Measurements from ENCODE around the gene ERAP2.

ERAP2 gene

GRCh38 chr5:96896806-96897205, 20.5 kb downstream of the ERAP2 start:
- H3K18ac ChIP-seq (ENCODE audit: low read length): no peak overlapping the region
- no peaks in the 10 kb centered on the region for H3K36me3 ChIP-seq (replicated peaks in 1 of 2; ENCODE audit: control insufficient read depth in 2 of 2, insufficient read depth in 2 of 2, low read length in 2 of 2)
- H2BK12ac ChIP-seq (ENCODE audit: low read length): no peak overlapping the region
- H2BK15ac ChIP-seq (ENCODE audit: low read length): no peak overlapping the region
- no peak overlapping the region for H2BK5ac ChIP-seq (ENCODE audit: low read length)
- no peaks in the 10 kb centered on the region for H3K9me3 ChIP-seq (replicated peaks in 1 of 2; ENCODE audit: control insufficient read depth in 2 of 2, insufficient read depth in 1 of 2, low read depth in 1 of 2, low read length in 2 of 2)
- no peak overlapping the region for H3K9ac ChIP-seq (ENCODE audit: low read depth, low read length, poor library complexity)
- no peak overlapping the region for H3K4me2 ChIP-seq (ENCODE audit: insufficient read depth, low read length, poor library complexity, severe bottlenecking)
- no peak for DNase-seq (ENCODE audit: low spot score)
- H3K4ac ChIP-seq (ENCODE audit: low read length): no peak overlapping the region
- no peak overlapping the region for H2AK5ac ChIP-seq (ENCODE audit: low read depth, low read length)
- no peak overlapping the region for H4K91ac ChIP-seq (ENCODE audit: low read depth, low read length, poor library complexity)
- H3K27ac ChIP-seq (replicated peaks; ENCODE audit: low read length): no peak overlapping the region
- no peak overlapping the region for H2BK120ac ChIP-seq (ENCODE audit: low read depth, low read length)
- no peaks in the 10 kb centered on the region for H3K4me1 ChIP-seq (ENCODE audit: control insufficient read depth in 2 of 2, insufficient read depth in 1 of 2, low read depth in 1 of 2, low read length in 2 of 2)
- no peak overlapping the region for H2AFZ ChIP-seq (ENCODE audit: low read length)
- H3K14ac ChIP-seq (ENCODE audit: low read length): no peak overlapping the region
- no CpG with 5 or more reads among the region's 3 CpGs for WGBS, 2 donors (ENCODE audit: extremely low coverage in 2 of 2, insufficient read length in 2 of 2, insufficient replicate concordance in 1 of 2)
- no peak overlapping the region for H3K4me3 ChIP-seq (ENCODE audit: low read length in 2 of 2)
- no peak overlapping the region for H3K23ac ChIP-seq (ENCODE audit: low read depth, low read length, poor library complexity)
- H3K79me1 ChIP-seq (ENCODE audit: low read depth, low read length): no peaks in the 10 kb centered on the region
- no peak overlapping the region for H4K8ac ChIP-seq (ENCODE audit: low read depth, low read length)
- no peaks in the 10 kb centered on the region for H3K27me3 ChIP-seq (ENCODE audit: control insufficient read depth in 3 of 3, insufficient read depth in 3 of 3, low read depth in 1 of 3, low read length in 3 of 3)

DNA sequence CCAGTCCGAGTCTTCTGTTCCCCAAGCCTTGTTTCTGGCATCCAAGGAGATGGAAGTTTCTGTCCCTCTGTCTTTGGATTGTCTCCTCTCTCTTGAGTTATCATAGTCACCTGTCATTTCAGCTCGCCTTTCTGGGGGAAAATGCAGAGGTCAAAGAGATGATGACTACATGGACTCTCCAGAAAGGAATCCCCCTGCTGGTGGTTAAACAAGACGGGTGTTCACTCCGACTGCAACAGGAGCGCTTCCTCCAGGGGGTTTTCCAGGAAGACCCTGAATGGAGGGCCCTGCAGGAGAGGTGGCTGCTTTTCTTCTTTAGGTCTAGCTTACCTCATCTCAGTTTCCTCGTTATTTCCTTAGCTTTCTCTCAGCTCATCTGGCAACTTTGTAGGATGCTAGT, 25.1 kb downstream of the ERAP2 start:
- Histone ChIP-seq H3K36me3 (replicated peaks in 1 of 2; ENCODE audit: control insufficient read depth in 2 of 2, insufficient read depth in 2 of 2, low read length in 2 of 2) (no peaks in the 10 kb centered on the region), H3K23ac (ENCODE audit: low read depth, low read length, poor library complexity) (no peak overlapping the region), H4K91ac (ENCODE audit: low read depth, low read length, poor library complexity) (no peak overlapping the region), H2BK5ac (ENCODE audit: low read length) (no peak overlapping the region), H2BK15ac (ENCODE audit: low read length) (no peak overlapping the region), H3K4ac (ENCODE audit: low read length) (no peak overlapping the region), H3K18ac (ENCODE audit: low read length) (no peak overlapping the region), H2AK5ac (ENCODE audit: low read depth, low read length) (no peak overlapping the region), H3K4me1 (ENCODE audit: control insufficient read depth in 2 of 2, insufficient read depth in 1 of 2, low read depth in 1 of 2, low read length in 2 of 2) (no peaks in the 10 kb centered on the region), H2BK12ac (ENCODE audit: low read length) (no peak overlapping the region), H3K9ac (ENCODE audit: low read depth, low read length, poor library complexity) (no peak overlapping the region), H3K4me3 (ENCODE audit: low read length in 2 of 2) (no peak overlapping the region), H3K4me2 (ENCODE audit: insufficient read depth, low read length, poor library complexity, severe bottlenecking) (no peak overlapping the region), H3K27ac (replicated peaks; ENCODE audit: low read length) (no peak overlapping the region), H3K27me3 (ENCODE audit: control insufficient read depth in 3 of 3, insufficient read depth in 3 of 3, low read depth in 1 of 3, low read length in 3 of 3) (no peaks in the 10 kb centered on the region), H4K8ac (ENCODE audit: low read depth, low read length) (no peak overlapping the region), H2BK120ac (ENCODE audit: low read depth, low read length) (no peak overlapping the region), H3K14ac (ENCODE audit: low read length) (no peak overlapping the region), H3K79me1 (ENCODE audit: low read depth, low read length) (no peaks in the 10 kb centered on the region), H3K9me3 (replicated peaks in 1 of 2; ENCODE audit: control insufficient read depth in 2 of 2, insufficient read depth in 1 of 2, low read depth in 1 of 2, low read length in 2 of 2) (no peaks in the 10 kb centered on the region), H2AFZ (ENCODE audit: low read length) (no peak overlapping the region)
- DNase-seq (ENCODE audit: low spot score): no peak
- WGBS, 2 donors (ENCODE audit: extremely low coverage in 2 of 2, insufficient read length in 2 of 2, insufficient replicate concordance in 1 of 2): no CpG with 5 or more reads among the region's 6 CpGs

DNA sequence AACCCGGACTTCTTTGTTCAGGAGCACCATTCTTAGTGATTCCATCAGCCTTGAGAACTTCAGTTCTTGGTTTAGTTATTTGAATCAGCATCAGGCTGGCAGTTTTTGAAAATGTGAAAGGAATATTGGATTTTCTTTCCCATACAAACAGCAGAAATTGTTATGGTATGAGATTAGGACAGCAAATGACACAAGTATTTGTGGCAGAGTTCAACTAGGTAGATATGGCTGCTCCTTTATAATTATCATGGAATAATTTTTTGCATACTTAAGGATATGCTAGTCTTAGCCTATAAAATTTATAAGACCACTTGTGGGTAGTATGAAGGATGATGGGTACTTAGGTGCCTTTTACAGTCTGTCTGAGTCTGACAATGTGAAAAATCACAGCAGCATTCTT, 25.5 kb downstream of the ERAP2 start:
- Histone ChIP-seq H3K36me3 (replicated peaks in 1 of 2; ENCODE audit: control insufficient read depth in 2 of 2, insufficient read depth in 2 of 2, low read length in 2 of 2) (no peaks in the 10 kb centered on the region), H4K8ac (ENCODE audit: low read depth, low read length) (no peak overlapping the region), H3K23ac (ENCODE audit: low read depth, low read length, poor library complexity) (no peak overlapping the region), H4K91ac (ENCODE audit: low read depth, low read length, poor library complexity) (no peak overlapping the region), H3K14ac (ENCODE audit: low read length) (no peak overlapping the region), H3K9me3 (replicated peaks in 1 of 2; ENCODE audit: control insufficient read depth in 2 of 2, insufficient read depth in 1 of 2, low read depth in 1 of 2, low read length in 2 of 2) (no peaks in the 10 kb centered on the region), H2AFZ (ENCODE audit: low read length) (no peak overlapping the region), H3K4me1 (ENCODE audit: control insufficient read depth in 2 of 2, insufficient read depth in 1 of 2, low read depth in 1 of 2, low read length in 2 of 2) (no peaks in the 10 kb centered on the region), H3K9ac (ENCODE audit: low read depth, low read length, poor library complexity) (no peak overlapping the region), H2BK120ac (ENCODE audit: low read depth, low read length) (no peak overlapping the region), H2BK5ac (ENCODE audit: low read length) (no peak overlapping the region), H3K27me3 (ENCODE audit: control insufficient read depth in 3 of 3, insufficient read depth in 3 of 3, low read depth in 1 of 3, low read length in 3 of 3) (no peaks in the 10 kb centered on the region), H2BK12ac (ENCODE audit: low read length) (no peak overlapping the region), H3K4ac (ENCODE audit: low read length) (no peak overlapping the region), H3K18ac (ENCODE audit: low read length) (no peak overlapping the region), H3K4me3 (ENCODE audit: low read length in 2 of 2) (no peak overlapping the region), H2AK5ac (ENCODE audit: low read depth, low read length) (no peak overlapping the region), H3K4me2 (ENCODE audit: insufficient read depth, low read length, poor library complexity, severe bottlenecking) (no peak overlapping the region), H3K79me1 (ENCODE audit: low read depth, low read length) (no peaks in the 10 kb centered on the region), H3K27ac (replicated peaks; ENCODE audit: low read length) (no peak overlapping the region), H2BK15ac (ENCODE audit: low read length) (no peak overlapping the region)
- WGBS, 2 donors (ENCODE audit: extremely low coverage in 2 of 2, insufficient read length in 2 of 2, insufficient replicate concordance in 1 of 2): no CpG with 5 or more reads among the region's 1 CpG
- no peak for DNase-seq (ENCODE audit: low spot score)

- H3K27me3 ChIP-seq (ENCODE audit: control insufficient read depth in 3 of 3, insufficient read depth in 3 of 3, low read depth in 1 of 3, low read length in 3 of 3): no peaks in the 10 kb centered on the region
- DNase-seq (ENCODE audit: low spot score): no peak
- H3K18ac ChIP-seq (ENCODE audit: low read length): no peak overlapping the region
- no peak overlapping the region for H2BK15ac ChIP-seq (ENCODE audit: low read length)
- H3K4me2 ChIP-seq (ENCODE audit: insufficient read depth, low read length, poor library complexity, severe bottlenecking): no peak overlapping the region
- H4K8ac ChIP-seq (ENCODE audit: low read depth, low read length): no peak overlapping the region
- H3K4ac ChIP-seq (ENCODE audit: low read length): no peak overlapping the region
- no peak overlapping the region for H3K23ac ChIP-seq (ENCODE audit: low read depth, low read length, poor library complexity)
- H3K4me3 ChIP-seq (ENCODE audit: low read length in 2 of 2): no peak overlapping the region
- no peak overlapping the region for H2BK120ac ChIP-seq (ENCODE audit: low read depth, low read length)
- no peaks in the 10 kb centered on the region for H3K36me3 ChIP-seq (replicated peaks in 1 of 2; ENCODE audit: control insufficient read depth in 2 of 2, insufficient read depth in 2 of 2, low read length in 2 of 2)
- H2AK5ac ChIP-seq (ENCODE audit: low read depth, low read length): no peak overlapping the region
- H3K79me1 ChIP-seq (ENCODE audit: low read depth, low read length): no peaks in the 10 kb centered on the region
- no peak overlapping the region for H3K27ac ChIP-seq (replicated peaks; ENCODE audit: low read length)
- WGBS, 2 donors (ENCODE audit: extremely low coverage in 2 of 2, insufficient read length in 2 of 2, insufficient replicate concordance in 1 of 2): no CpG with 5 or more reads among the region's 3 CpGs
- no peak overlapping the region for H2BK5ac ChIP-seq (ENCODE audit: low read length)
- no peaks in the 10 kb centered on the region for H3K4me1 ChIP-seq (ENCODE audit: control insufficient read depth in 2 of 2, insufficient read depth in 1 of 2, low read depth in 1 of 2, low read length in 2 of 2)
- H2AFZ ChIP-seq (ENCODE audit: low read length): no peak overlapping the region
- H4K91ac ChIP-seq (ENCODE audit: low read depth, low read length, poor library complexity): no peak overlapping the region
- H3K14ac ChIP-seq (ENCODE audit: low read length): no peak overlapping the region
- H3K9me3 ChIP-seq (replicated peaks in 1 of 2; ENCODE audit: control insufficient read depth in 2 of 2, insufficient read depth in 1 of 2, low read depth in 1 of 2, low read length in 2 of 2): no peaks in the 10 kb centered on the region
- no peak overlapping the region for H3K9ac ChIP-seq (ENCODE audit: low read depth, low read length, poor library complexity)
- H2BK12ac ChIP-seq (ENCODE audit: low read length): no peak overlapping the region
These were observed 26.6 kb downstream of the ERAP2 start for GRCh38 chr5:96902876-96903275.
